NCI-H526 (cell line): Measurements from ENCODE around the gene CRIM1.

Source experiments
- DNase-seq, 2 experiments: peaks; one replicate each; lab custom pipeline; 2025; lab: John Stamatoyannopoulos, UW

Gene CRIM1

GRCh38 chr2:36456227-36457175 is 100.9 kb downstream of the CRIM1 start:
- DNase-seq, result no peak

DNA sequence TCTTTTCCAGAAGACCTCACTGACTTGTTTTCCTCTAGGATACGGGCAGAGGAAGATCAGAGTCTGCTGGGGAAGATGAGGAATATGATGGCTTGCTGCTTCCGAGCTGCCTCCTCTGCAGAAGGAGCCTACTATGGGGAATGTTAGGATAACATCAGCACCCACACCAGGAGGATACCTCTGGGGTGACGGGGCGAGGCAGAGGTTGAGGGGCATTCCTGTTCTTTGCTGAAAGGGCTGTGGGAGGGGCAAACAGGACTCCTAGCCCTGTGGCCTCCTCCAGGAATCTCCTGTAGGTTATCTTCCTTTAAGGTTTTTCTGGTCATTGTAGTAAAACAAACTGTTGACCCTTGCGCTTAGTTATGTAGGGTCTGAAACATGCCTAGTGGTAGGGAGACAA is 102.5 kb downstream of the CRIM1 start:
- DNase-seq, result no peak

DNA sequence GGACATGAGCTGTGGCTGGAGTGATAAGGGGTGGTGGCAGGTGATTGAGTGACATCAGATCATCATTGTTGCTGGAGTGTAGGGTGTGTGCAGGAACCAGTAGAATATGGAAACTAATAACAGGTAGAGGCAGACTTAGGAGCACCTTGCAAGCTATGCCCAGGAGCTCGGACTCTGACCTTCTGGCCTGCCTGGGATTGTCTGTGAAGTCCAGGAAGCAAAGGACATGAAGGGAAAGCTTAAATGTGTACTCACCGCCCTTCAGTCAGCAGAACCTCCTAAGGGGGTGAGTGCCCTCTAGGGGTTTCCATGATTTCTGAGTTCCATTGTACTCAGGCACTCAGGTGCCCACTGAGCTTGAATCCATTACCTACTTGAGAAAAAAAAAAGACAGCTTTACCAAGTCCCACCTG is 104.2 kb downstream of the CRIM1 start:
- peak; percentile 57 to 83 for DNase-seq

GRCh38 chr2:36461039-36461681 is 105.6 kb downstream of the CRIM1 start:
- no peak for DNase-seq

- DNase-seq, result no peak
Measured at GRCh38 chr2:36462311-36462935, 106.8 kb downstream of the CRIM1 start.

GRCh38 chr2:36463365-36463764 is 107.8 kb downstream of the CRIM1 start:
- DNase-seq, result no peak

DNA sequence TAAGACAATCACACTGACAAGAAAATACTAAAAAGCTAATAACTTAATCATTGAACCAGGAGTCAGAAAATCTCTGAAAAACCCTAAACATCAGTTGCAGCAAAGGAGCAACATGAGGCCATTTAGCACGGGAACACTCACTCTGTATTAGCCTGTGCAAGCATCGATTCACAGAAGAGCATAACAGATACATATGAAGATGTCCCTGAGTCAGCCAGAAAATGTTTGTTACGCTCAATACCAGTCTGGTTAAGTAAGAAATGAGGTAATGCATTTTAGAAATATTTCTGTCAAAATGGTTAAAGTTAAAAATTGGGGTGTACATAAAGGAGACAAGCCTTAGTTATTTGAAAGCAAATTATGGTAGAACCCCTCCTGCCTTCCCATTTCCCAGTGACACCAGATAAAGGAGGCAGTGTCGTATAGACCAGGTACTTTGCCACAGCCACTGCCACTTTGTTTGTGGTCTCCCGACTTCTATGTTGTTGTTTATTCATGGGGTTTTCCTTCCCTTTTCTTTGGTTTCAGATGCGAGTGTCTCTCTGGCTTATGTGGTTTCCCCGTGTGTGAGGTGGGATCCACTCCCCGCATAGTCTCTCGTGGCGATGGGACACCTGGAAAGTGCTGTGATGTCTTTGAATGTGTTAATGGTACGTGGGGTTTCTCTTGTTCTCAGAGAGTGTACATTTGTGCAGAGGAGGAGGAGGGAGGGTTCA is 108.6 kb downstream of the CRIM1 start:
- no peak for DNase-seq

DNA sequence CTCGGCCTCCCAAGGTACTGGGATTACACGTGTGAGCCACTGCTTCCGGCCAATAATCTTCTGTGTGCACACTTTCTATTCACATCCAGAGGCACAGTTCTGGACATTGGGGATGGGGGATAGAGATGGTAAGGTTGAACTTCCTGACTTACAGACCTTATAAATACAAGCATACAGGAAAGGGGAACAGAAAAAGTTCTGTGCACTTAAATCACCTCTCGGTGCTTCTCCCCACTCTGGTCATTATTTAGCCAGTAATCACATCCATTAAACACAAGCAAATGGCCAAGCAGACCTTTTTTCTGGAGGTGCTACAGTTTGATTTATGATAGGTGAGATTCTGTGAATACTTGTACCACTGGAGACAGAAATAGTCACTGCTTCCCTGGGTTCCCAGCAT is 110.6 kb downstream of the CRIM1 start:
- DNase-seq, result no peak

DNA sequence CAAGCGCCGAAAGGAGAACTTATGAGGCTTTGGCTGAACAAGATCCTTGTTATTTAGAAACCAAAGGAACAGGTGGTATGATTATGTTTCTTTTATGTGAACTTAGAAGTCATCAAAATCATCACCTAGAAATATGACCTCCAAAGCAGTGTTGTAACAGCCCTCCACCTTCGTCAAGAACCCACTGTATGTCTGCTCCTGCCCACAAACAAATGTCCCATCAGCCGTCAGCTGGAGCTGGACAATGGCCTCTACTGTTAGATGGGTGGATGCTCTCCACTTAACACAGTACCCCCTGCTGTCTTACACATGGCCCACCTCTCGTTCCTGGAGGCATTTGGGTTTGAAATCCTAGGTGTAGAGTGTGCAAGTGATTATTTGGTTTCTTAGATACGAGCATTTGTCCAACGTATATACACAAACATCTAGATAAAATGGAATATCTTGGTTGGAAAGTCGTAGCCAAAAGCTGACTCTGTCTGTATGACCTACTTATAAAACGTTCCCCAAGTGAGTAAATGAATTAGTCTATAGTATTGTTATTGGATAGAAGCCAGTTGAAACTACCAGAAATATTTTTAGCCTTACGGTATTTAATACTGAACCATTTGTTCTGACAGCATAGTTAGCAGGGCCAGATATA is 113.0 kb downstream of the CRIM1 start:
- no peak for DNase-seq

- DNase-seq, result no peak
Measured at GRCh38 chr2:36469106-36469477, 113.5 kb downstream of the CRIM1 start.

DNA sequence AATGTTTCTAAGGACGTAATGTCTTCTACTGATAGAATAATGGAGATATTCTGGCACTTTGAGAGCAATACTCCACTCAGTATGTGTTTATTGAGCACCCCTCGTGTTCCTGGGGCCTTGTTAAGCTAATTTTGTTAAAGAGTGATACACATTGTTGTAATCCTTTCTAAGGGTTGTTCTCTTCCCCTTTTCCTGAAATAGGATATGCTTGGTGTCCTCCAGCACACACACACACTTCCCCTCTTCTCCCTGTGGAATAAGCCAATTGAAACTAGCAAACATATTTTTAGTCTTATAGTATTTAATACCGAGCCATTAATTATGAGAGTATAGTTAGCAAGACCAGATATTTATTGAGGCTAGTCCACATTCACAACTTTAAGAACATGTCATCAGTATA is 114.1 kb downstream of the CRIM1 start:
- no peak for DNase-seq

DNA sequence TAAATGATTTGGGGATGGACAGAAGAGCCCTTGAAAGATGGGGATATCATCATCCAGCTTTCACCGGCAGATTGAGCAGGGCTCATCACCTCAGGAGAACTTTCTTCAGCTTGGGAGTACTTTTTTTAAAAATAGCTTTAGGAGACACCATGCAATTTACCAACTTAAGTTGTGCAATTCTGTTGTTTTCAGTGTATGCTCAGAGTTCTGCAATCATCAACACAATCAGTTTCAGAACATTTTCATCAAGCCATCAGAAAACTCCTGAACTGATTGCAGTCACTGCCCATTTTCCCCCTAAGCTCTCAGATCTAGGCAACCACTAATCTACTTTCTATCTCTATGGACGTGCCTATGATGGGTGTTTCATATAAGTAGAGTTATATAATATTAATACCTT is 117.7 kb downstream of the CRIM1 start:
- no peak for DNase-seq

DNA sequence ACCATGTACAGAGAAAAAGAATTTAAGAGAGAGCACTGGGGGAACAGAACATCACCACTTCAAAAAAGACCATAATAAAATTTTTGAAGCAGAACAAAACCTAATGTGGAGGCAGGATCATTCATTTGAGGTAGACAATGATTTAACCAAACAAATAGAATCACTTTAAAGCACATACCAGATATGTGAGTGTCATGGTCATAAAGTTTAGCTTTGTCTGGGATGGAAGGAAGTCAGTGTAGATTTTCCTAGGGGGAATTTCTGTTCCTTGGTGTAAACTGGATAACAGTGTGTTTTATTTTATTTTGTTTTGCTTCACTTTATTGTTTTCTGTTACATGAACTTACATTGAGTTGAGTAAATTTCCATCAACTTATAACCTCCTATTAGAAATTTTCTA is 120.8 kb downstream of the CRIM1 start:
- DNase-seq, result no peak

DNA sequence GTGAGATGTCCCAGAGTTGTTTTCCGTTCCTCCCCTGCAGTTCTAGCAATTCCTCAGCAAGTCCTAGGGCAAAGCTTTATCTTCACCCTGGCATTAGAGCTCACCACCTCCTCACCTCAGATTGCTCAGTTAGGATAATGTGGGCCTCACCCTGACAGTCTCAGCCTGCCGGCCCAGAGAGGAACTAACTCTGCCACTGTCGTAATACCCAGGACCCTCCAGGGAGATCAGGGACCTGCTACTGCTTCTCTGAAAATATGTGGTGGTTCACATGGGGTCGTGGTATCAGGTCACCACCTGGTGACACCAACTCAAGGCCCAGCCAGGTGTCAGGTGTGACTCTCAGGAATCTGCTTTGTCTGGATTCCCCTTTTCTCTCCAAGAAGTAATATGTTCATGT is 121.7 kb downstream of the CRIM1 start:
- DNase-seq, result no peak

- no peak for DNase-seq
Measured at GRCh38 chr2:36477746-36478145, 122.2 kb downstream of the CRIM1 start.

GRCh38 chr2:36478332-36478738 is 122.8 kb downstream of the CRIM1 start:
- no peak for DNase-seq

DNA sequence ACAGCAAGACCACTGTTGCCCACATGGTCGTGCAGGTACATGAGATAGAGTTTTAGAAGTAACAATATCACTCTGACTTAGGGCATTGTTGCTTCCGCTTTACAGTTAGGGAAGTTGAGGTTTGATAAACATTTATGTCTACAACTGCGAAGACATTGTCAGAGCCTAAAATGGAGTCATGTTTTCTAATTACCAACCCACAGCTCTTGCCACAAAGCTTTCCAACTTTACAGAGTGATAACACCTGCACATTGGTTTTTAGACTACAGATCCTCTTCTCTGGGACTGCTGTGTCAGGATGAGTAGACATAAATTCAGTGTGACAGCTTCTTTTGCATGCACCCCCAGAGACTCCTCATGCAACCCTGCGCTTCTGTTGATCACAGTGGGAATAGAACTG is 123.4 kb downstream of the CRIM1 start:
- no peak for DNase-seq

DNA sequence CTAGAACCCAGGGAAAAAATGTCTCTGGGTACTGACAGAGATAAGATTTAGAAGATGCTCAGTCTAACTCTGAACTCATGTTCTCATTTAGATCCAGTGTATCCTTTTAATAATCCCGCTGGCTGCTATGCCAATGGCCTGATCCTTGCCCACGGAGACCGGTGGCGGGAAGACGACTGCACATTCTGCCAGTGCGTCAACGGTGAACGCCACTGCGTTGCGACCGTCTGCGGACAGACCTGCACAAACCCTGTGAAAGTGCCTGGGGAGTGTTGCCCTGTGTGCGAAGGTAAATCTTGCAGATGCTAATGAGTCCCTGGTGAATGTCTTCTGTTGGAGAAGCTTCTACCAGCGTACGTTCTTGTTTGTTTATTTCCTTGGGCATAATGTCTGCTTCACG is 123.8 kb downstream of the CRIM1 start:
- DNase-seq, result no peak

DNA sequence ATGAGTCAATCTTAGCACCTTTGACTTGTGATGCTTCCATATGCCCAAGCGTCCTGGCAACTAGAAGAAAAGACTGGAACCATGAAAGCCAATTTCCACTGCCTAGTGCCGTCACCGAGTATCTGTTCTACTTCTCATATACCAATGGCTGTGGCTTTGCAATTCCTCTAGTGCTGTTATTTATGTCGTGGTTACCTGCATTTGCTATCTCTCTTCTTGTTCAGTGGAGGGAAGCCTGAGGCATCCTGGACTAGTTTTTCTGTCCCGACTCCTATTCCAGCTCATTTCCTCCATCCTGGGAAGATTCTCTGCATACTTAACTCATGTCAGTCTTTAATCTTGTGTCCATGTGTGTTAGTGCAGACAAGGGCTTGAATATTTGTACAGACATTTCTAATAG is 124.5 kb downstream of the CRIM1 start:
- no peak for DNase-seq

DNA sequence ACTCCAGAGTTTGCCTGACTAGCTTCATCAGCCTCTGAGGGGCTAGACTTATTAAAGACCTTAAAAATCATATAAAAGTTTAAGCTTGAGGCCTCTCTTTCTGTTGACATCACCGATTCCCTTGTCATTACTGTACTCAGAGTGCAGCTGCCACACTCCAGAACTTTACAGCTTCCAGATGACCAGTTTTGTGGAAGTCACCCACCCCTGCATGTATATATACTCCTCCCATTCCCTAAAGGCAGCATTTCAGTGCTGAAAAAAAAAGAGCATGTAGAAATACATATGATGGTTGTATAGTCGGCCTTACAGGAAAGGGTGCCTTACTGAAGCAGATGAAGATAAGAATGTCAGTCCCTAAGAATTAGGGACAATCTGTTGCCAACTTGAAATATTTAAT is 125.1 kb downstream of the CRIM1 start:
- no peak for DNase-seq

GRCh38 chr2:36481709-36482108 is 126.1 kb downstream of the CRIM1 start:
- no peak for DNase-seq
